HG03457 (cell line): ENCODE measurements around the gene B3GALNT2.
"Not testable (repeated sequence)": the region's sequence is repeated elsewhere in the genome, so short reads cannot be mapped to it uniquely, and the experiment has no call there.

Experiments
- ATAC-seq: cut with Tn5 transposase; IDR thresholded peaks from one replicate; pipeline ENCODE4 v1.9.1; 2021; ENCODE audit warnings: moderate number of reproducible peaks; ENCODE audit not compliant: unreplicated experiment

The B3GALNT2 gene

DNA sequence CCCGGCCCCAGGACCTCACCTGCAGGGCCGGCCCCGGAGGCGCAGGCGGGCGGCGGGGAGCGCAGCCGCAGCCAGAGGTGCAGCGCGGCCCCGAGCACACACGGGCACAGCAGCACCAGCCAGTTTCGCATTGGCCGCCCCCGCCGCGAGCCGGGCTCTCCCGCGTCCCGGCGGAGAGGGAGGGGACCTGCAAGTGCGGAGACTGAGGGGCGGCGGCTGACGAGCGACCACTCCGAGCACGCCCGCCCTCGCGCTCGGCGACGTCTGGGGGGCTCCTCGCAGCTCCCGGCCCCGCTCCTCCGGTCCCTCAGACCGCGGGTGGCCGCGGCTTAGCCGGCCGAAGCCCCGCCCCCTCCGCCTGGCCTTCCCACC is at the start of gene B3GALNT2:
B3GALNT2 (minus strand) TSS at position 331 of the 372 bp plus-strand sequence; CDS start at position 131, 200 bp downstream.
- peak; percentile 32 for ATAC-seq

- no peak for ATAC-seq
These were observed 48.9 kb upstream of the B3GALNT2 start for GRCh38 chr1:235553112-235553551.

DNA sequence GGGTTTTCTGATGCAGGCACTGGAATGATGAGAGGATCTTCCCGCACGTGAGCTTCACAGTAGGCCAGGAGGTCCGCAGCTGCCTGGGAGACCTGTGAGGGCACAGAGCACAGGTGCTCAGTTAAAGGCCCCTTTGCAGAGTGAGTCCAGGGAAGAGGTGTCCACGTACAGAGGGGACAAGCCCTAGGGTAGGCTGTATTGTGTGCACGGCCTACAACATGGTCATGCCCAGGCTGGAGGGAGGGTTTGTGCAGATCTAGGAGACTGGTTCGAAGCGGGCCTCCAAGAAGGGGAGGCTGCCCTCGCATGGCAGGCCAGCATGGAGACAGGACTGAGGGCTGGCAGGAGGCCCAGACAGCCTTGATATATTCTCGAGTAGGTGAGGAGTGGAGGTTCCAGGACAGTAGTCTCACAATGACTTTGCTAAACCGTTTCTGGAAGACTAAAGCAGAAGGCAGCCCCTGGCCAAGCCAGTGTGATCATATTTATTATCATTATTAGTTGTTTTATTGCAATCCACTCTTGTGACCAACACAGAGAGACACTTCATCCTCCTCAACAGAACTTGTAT is 48.0 kb upstream of the B3GALNT2 start:
- no peak for ATAC-seq

- ATAC-seq: no peak
These were observed 45.3 kb upstream of the B3GALNT2 start for GRCh38 chr1:235549351-235550139.

GRCh38 chr1:235546369-235547155 is 42.3 kb upstream of the B3GALNT2 start:
- not testable (repeated sequence) for ATAC-seq

DNA sequence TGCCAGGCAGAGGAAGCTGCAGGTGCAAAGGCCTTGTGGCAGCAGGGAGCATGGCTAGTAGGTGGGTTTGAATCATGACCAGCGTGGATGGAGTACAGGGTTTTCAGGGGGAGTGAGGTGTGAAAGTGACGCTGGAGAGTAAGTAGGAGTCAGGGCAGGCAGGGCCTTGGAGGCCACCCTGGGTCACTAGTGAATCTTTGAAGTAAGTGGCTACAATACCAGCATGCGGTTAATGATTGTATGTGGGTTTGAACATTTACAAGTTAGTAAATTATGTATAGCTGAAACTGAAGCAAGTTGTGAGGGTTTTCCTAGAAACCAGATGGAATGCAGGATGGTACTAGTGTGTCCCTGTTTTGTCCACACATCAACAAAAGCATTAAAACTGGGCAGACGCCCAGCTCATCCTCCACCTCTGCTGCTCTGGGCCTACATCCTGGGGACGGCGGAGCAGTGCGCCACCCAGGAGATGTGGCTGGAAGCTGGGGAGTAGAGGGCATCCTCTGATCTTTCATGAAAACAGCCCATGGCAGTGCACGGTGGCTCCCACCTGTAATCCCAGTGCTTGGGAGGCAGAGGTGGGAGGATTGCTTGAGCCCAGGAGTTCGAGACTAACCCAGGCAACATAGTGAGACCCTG is 41.2 kb upstream of the B3GALNT2 start:
- no peak for ATAC-seq

GRCh38 chr1:235542845-235543244 is 38.6 kb upstream of the B3GALNT2 start:
- not testable (repeated sequence) for ATAC-seq

GRCh38 chr1:235533476-235534168 is 29.4 kb upstream of the B3GALNT2 start:
- no peak for ATAC-seq

DNA sequence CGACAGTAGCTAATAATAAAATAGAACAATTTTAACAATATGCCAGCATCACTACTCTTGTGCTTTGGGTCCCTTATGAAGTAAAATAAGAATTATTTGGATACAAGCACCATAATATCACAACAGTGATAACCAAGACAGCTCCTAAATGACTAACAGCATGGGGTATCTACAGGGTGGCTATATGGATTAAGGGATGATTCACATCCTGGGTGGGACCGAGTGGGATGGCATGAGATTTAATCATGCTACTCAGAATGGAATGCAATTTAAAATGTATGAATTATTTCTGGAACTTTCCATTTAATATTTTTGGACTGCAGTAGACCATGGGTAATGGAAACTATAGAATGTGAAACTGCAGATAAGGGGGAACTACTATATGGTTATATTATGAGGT is 28.1 kb upstream of the B3GALNT2 start:
- no peak for ATAC-seq

DNA sequence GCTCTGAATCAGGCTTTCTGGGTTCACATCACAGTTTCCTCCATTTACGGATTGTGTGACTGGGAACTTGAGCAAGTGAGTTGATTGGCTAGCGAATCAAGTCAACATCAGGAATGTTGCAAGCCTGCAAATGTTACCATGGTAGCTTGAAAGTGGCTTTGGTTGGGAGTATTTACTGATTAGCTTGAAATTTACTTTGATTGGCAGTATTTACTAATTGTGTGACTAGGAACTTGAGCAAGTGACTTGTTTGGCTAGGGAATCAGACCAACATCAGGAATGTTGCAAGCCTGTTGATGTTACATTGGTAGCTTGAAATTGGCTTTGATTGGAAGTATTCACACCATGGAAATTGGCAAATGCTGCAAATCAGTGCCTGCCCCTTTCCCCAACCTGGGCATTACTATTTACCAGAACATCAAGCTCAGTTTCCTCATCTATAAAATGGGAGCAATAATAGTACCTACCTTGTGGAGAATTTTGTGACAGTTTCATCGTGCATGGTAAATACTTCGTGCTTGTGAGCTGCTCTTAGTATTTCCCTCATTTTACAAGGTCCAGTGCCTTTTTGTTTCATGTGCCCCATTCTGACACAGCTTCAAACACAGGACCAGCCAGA is 23.1 kb upstream of the B3GALNT2 start:
- ATAC-seq: no peak

- no peak for ATAC-seq
These were observed 21.1 kb upstream of the B3GALNT2 start for GRCh38 chr1:235525314-235525713.

DNA sequence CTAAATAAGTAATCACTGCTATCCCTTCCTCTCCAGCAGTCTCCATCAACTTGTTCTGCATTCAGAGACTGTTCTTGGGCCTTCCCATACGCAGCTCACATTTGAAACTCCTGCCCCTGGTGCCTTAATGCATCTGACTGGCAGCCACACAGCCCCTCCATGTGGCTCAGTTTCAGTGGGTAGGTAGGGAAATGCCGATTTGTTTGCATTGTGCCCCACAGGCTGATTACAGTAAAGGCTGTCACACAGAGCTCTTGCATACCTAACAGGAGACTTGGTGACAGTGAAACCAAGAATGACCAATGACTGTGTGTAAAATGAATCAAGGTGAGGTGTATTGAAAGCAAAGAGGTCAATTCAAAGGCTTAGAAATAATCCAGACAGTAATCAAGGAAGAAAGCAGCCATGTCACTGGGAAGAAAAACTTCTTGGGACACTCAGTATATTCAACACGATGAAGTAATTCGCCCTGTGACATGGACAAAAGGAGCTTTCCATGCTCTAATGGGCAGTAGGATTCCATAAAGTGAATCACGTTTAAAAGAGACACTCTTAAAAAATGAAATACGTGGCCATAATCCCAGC is 12.7 kb upstream of the B3GALNT2 start:
- no peak for ATAC-seq

DNA sequence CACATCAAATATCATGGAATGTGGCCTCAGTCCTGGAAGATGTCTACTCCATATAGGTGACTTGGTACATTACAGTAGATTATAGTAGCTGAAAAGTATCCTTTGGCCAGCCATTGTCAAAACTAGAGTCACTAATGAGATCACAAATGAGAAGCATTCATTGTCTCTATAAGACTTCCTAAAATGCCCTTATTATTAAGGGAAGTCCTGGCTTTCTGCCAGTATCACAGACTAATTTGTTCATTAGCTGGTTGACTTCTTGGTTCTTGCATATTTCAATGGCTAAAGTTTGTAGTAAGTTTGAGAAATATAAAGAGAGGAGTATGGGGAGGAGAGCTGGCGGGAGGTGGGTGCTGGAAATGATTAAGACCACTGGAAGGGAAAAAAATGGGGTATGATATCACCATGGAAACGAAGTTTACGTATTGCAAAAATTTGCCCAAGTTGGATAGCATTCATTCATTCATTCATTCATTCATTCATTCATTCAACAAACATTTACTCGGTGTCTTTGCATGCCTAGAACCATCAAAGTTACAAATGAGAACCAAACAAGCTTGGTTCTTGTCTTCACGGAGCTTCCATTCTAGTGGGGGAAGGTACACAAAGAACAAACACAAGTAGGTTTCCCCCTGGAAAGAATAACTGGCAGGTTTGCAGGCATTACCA is 11.7 kb upstream of the B3GALNT2 start:
- ATAC-seq: no peak

DNA sequence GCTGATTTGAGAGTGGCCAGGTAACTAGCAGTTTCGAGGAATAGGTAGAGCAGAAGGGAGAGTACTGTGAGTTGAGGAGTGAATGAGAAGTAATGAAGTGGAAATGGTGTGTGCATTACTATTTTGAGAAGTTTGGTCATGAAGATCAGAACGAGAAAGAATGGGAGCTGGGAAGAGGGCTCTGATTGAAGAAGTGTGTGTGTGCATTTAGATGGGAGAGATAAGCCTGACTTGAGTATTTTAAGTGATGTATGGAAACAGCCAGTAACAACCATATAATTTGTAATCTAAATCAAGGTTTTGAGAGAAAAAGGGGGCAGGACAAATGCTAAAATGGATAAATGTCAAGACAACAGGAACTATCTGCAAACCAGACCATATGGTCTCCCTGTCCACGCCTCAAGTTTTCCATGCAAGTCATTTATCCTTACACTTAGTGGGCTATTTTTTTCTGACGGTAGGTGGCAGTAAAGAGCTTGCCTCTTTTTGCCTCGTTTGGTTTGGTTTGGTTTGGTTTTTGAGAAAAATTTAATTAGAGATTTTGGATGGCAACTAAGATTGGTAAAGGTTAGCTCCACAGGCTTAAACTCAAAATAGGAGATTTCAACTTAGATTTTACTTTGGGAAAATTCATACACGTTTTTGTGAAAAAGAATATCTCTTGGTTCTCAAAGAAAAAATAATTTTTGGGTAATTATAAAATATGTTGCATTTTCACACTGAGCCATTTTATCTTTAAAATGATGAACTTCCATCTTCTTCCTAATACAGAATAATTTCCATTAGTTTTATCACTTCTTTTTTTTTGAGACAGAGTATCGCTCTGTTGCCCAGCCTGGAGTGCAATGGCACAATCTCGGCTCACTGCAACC is 9.5 kb upstream of the B3GALNT2 start:
- ATAC-seq: no peak

- ATAC-seq: no peak
These were observed 7.4 kb upstream of the B3GALNT2 start for GRCh38 chr1:235511470-235512240.

DNA sequence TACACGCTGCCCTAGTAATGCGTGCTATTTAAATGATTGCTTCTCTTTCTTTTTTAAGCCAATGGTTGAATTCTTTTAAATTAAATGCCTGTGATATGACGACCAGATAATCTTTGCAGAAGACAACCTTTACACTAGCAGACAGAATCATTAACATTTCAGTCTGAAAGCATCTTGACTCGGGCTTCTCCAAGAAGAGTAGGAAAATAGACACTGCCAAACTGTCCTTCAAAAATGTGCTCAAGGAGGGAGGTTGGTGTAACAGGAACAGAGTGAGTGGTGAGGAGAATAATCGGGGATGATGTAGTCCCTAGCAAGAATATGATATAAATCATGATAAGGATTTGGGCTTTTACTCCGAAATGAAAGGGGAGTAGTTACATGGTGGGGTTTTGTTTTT is 6.6 kb upstream of the B3GALNT2 start:
- ATAC-seq: no peak

DNA sequence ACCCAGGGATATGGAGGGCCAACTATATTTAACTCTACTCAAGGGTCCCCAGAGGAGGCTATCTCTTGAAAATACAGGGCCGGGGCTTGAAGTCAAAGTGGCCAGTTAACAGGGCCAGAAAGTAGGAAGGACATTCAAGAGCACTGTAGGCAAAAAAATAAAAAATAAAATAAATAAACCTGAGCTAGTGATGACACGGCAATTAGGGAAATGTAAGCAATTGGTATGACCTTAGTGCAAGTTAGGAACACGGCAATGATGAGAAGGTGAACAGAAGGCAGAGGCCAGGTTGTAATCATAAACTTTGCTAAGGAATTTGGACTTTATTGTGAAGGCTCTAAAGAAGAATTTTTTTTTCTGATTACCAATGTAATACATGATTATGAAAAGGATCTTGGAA is 3.4 kb upstream of the B3GALNT2 start:
- ATAC-seq: no peak
